DND-41 (cell line): ENCODE data around the gene ASIC4.

Experiments used
- ATAC-seq: fragments of 200-7000 bp; cut with Tn5 transposase; 3 replicates; pipeline ENCODE4 v1.9.1; 2021; ENCODE audit warnings: low read depth; ENCODE audit not compliant: insufficient read depth
- DNase-seq: peaks from one replicate; pipeline ENCODE4 v3.0.0-alpha.2; 2020
- H2AFZ ChIP-seq: 2 replicates; pipeline ENCODE4 v1.6.0; 2012; ENCODE audit warnings: low read depth, low read length
- H3K27ac ChIP-seq: 2 replicates; pipeline ENCODE4 v1.5.1; 2012; ENCODE audit warnings: low read length, inconsistent platforms
- H3K27me3 ChIP-seq: fragments of 200-600 bp; sonication (generic); 2 replicates; pipeline ENCODE4 v1.6.0; 2012; ENCODE audit warnings: low read length, mild to moderate bottlenecking, inconsistent platforms; ENCODE audit not compliant: insufficient read depth, poor library complexity
- H3K36me3 ChIP-seq: 2 replicates; pipeline ENCODE4 v1.5.1; 2012; ENCODE audit warnings: low read length, inconsistent platforms; ENCODE audit not compliant: insufficient read depth
- H3K4me1 ChIP-seq: 2 replicates; pipeline ENCODE4 v1.5.1; 2012; ENCODE audit warnings: mild to moderate bottlenecking, low read length; ENCODE audit not compliant: insufficient read depth
- H3K4me2 ChIP-seq: 2 replicates; pipeline ENCODE4 v1.6.0; 2012; ENCODE audit warnings: mild to moderate bottlenecking, moderate library complexity, low read length, inconsistent platforms; ENCODE audit not compliant: insufficient read depth
- H3K4me3 ChIP-seq, 2 experiments: fragments of 200-600 bp in 1 of 2; shearing (Covaris generic) in 1 of 2; 2 replicates each; pipeline ENCODE4 v1.5.1; 2012 to 2016; ENCODE audit warnings: inconsistent platforms in 2 of 2, low read length in 2 of 2, mild to moderate bottlenecking in 2 of 2, low read depth in 1 of 2, moderate library complexity in 1 of 2
- H3K79me2 ChIP-seq: 2 replicates; pipeline ENCODE4 v1.6.0; 2012; ENCODE audit warnings: low read length, inconsistent platforms; ENCODE audit not compliant: insufficient read depth
- H3K9ac ChIP-seq: 2 replicates; pipeline ENCODE4 v1.6.0; 2012; ENCODE audit warnings: low read depth, mild to moderate bottlenecking, inconsistent platforms, low read length, moderate library complexity
- H3K9me3 ChIP-seq: 2 replicates; pipeline ENCODE4 v1.5.1; 2012; ENCODE audit warnings: low read length, moderate library complexity, mild to moderate bottlenecking, inconsistent platforms; ENCODE audit not compliant: insufficient read depth, severe bottlenecking
- H4K20me1 ChIP-seq: 2 replicates; pipeline ENCODE4 v1.6.0; 2012; ENCODE audit warnings: low read length; ENCODE audit not compliant: insufficient read depth
- EZH2 ChIP-seq: IDR thresholded peaks from 3 replicates; pipeline ENCODE4 v1.6.1; 2012; ENCODE audit warnings: borderline replicate concordance, low read depth, mild to moderate bottlenecking, moderate library complexity, low read length, inconsistent platforms; ENCODE audit not compliant: severe bottlenecking
- TF ChIP-seq, protein P1 (sequence below): IDR thresholded peaks from 2 replicates; pipeline ENCODE4 v1.5.1; 2012; ENCODE audit warnings: borderline replicate concordance, low read length, moderate library complexity, mild to moderate bottlenecking; ENCODE audit not compliant: poor library complexity, severe bottlenecking; ENCODE audit errors: extremely low read depth

Gene ASIC4

DNA sequence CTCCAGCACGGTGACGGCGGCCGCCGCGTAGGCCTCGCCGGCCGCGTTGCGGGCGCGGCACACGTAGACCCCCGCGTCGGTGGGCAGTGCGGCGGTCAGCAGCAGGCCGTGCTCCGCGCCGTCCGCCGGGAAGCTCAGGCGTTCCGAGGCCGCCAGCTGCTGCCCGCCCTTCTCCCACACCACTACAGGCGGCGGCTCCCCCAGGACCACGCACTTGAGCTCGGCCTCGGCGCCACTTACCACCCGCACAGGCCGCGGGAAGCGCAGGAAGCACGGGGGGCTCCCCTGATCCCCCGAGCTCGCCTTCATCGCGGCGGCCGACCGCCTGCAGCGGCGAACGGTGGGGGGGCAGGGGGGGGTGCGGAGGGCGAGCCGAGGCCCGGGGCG is 56.6 kb downstream of the ASIC4 start:
- peak overlapping the region in 1 of 2 experiments; percentile 58; a peak in 3 of 4 replicates for H3K4me3 ChIP-seq
- H4K20me1 ChIP-seq, result no peaks in the 10 kb centered on the region
- TF ChIP-seq, protein P1, sequence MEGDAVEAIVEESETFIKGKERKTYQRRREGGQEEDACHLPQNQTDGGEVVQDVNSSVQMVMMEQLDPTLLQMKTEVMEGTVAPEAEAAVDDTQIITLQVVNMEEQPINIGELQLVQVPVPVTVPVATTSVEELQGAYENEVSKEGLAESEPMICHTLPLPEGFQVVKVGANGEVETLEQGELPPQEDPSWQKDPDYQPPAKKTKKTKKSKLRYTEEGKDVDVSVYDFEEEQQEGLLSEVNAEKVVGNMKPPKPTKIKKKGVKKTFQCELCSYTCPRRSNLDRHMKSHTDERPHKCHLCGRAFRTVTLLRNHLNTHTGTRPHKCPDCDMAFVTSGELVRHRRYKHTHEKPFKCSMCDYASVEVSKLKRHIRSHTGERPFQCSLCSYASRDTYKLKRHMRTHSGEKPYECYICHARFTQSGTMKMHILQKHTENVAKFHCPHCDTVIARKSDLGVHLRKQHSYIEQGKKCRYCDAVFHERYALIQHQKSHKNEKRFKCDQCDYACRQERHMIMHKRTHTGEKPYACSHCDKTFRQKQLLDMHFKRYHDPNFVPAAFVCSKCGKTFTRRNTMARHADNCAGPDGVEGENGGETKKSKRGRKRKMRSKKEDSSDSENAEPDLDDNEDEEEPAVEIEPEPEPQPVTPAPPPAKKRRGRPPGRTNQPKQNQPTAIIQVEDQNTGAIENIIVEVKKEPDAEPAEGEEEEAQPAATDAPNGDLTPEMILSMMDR, result no peak
- no peak for TF ChIP-seq EZH2
- H3K9ac ChIP-seq, result peak overlapping the region; percentile 60
- no peak overlapping the region for H3K27ac ChIP-seq
- peak overlapping the region; percentile 68 for H2AFZ ChIP-seq
- DNase-seq (no peak), ATAC-seq (peak; percentile 63)
- H3K27me3 ChIP-seq, result peaks cover 8% of the 10 kb centered on the region
- no peaks in the 10 kb centered on the region for H3K9me3 ChIP-seq
- H3K4me2 ChIP-seq, result peak overlapping the region; percentile 64
- H3K79me2 ChIP-seq, result no peaks in the 10 kb centered on the region
- H3K4me1 ChIP-seq, result peaks cover 9% of the 10 kb centered on the region
- no peaks in the 10 kb centered on the region; the same call in 1 of the 2 replicates for H3K36me3 ChIP-seq

DNA sequence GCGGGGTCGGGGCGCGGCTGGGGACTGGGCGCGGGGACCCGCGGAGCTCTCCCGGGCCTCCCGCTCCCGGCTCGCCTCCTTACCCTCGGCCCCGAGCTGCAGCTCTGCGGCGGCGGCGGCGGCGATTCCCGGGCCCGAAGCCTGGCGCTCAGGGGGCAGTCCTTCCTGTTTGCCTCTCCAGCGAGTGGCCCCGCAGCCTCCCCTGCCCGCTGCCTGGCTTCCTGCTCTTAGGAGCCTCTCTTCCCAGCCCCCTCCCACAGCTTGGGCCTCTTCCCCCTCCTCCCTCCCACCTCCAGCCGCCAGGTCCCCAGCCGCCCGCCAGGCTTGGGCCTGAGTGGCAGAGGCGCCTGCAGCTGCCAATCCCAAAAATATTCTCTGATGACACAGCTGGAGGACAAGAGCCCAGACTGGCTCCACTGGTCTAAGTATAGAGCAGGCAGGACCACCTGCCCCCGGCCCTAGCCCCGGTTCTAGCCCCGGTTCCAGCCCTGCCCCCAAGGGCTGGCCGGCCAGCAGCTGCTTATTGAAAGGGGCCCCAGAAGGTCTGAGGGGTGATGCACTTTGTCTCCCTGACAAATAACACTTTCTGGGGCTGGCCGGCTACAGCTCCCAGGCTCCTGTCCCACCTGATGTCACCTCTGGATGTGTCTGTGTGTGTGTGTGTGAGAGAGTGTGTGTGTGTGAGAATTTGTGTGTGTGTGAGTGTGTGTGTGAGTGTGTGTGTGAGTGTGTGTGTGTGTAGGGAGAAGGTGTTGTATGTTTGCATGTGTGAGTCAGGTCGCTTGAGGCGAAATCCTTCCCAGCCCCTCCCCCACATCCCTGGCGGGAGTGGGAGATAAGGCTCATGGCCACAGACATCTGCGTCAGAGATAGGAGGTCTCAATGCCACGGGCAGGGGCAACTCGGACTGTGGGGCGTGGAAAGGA is 57.3 kb downstream of the ASIC4 start, which contains the start of gene OBSL1:
OBSL1 (minus strand) TSS at position 229 of the 926 bp plus-strand sequence. CDS start 307 bp downstream, outside the sequence.
- H4K20me1 ChIP-seq, result no peaks in the 10 kb centered on the region
- peak within 1 kb of the TSS; percentile 64 for H3K4me2 ChIP-seq
- no peaks in the 10 kb centered on the region; the same call in 1 of the 2 replicates for H3K36me3 ChIP-seq
- no peaks in the 10 kb centered on the region for H3K79me2 ChIP-seq
- peak within 1 kb of the TSS; percentile 60 for H3K9ac ChIP-seq
- peaks cover 9% of the 10 kb centered on the region for H3K4me1 ChIP-seq
- DNase-seq (peak; percentile 70), ATAC-seq (peak; percentile 82)
- peak within 1 kb of the TSS; percentile 68 for H2AFZ ChIP-seq
- TF ChIP-seq, protein P1, result no peak
- no peak for TF ChIP-seq EZH2
- peak within 1 kb of the TSS; percentile 13 to 58; a peak in 3 of 4 replicates for H3K4me3 ChIP-seq
- peaks cover 8% of the 10 kb centered on the region for H3K27me3 ChIP-seq
- H3K9me3 ChIP-seq, result no peaks in the 10 kb centered on the region
- peak within 1 kb of the TSS; percentile 11; the same call in 1 of the 2 replicates for H3K27ac ChIP-seq

DNA sequence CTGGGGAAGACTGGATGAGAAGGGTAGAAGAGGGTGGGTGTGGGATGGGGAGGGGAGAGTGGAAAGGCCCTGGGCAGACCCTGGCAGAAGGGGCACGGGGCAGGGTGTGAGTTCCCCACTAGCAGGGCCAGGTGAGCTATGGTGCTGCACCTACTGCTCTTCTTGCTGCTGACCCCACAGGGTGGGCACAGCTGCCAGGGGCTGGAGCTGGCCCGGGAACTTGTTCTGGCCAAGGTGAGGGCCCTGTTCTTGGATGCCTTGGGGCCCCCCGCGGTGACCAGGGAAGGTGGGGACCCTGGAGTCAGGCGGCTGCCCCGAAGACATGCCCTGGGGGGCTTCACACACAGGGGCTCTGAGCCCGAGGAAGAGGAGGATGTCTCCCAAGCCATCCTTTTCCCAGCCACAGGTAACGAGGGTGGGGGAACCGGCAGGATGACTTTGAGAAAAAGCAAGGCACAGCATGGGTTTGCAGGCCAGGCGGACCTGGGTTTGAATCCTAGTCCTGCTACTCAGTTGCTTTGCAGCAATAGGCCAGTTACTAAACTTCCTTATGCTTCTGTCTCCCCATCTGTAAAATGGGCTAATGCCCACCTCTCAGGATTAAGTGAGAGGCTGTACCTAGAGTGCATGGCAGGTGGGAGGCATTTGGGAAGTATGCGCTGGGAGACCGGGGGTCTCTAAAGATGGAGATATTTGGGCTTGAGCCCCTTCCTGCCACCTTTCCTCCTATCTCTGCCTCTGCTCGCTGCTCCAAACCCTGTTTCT is 58.1 kb downstream of the ASIC4 start, which contains the start of gene INHA:
INHA (plus strand) TSS at position 74 of the 765 bp plus-strand sequence; CDS start at position 139, 65 bp downstream.
- Histone ChIP-seq H3K4me1 (peaks cover 9% of the 10 kb centered on the region), H4K20me1 (no peaks in the 10 kb centered on the region), H3K9ac (peak within 1 kb of the TSS; percentile 60), H3K27me3 (peaks cover 8% of the 10 kb centered on the region), H3K4me2 (peak within 1 kb of the TSS; percentile 64), H3K27ac (peak within 1 kb of the TSS; percentile 11; the same call in 1 of the 2 replicates), H3K4me3 (peak within 1 kb of the TSS; percentile 13 to 58; a peak in 3 of 4 replicates), H3K79me2 (no peaks in the 10 kb centered on the region), H3K9me3 (no peaks in the 10 kb centered on the region), H3K36me3 (no peaks in the 10 kb centered on the region; the same call in 1 of the 2 replicates), H2AFZ (peak within 1 kb of the TSS; percentile 60)
- ATAC-seq (no peak), DNase-seq (no peak)
- TF ChIP-seq EZH2, result no peak
- TF ChIP-seq, protein P1, result no peak
